Dedifferentiated amniotic fluid mesenchymal stem cell (primary cell): ENCODE measurements around the gene SCAPER.

Experiments
- DNase-seq: peaks from one replicate; pipeline ENCODE4 v3.0.0-alpha.2; 2016; ENCODE audit errors: extremely low spot score

SCAPER gene

GRCh38 chr15:76678766-76679165 lies 226.4 kb downstream of the SCAPER start:
- DNase-seq: peak; percentile 25

DNA sequence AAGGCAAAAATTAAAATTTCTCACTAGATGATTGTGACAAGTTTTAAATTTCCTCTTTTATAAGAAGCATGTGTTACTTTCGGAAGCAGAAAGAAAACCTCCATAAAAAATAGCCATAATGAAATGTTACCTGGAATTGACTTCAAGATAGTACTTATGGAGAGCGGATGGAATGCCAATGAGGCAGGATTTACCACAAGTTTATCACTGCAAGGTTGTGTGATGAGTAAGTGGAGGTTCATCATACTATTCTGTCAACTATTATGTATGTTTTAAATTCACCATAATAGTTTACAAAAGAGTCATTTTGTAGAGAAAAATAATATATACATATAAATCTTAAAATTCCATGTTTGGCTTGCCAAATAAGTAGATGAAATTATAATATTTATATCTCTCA lies 230.3 kb downstream of the SCAPER start:
- no peak for DNase-seq

DNA sequence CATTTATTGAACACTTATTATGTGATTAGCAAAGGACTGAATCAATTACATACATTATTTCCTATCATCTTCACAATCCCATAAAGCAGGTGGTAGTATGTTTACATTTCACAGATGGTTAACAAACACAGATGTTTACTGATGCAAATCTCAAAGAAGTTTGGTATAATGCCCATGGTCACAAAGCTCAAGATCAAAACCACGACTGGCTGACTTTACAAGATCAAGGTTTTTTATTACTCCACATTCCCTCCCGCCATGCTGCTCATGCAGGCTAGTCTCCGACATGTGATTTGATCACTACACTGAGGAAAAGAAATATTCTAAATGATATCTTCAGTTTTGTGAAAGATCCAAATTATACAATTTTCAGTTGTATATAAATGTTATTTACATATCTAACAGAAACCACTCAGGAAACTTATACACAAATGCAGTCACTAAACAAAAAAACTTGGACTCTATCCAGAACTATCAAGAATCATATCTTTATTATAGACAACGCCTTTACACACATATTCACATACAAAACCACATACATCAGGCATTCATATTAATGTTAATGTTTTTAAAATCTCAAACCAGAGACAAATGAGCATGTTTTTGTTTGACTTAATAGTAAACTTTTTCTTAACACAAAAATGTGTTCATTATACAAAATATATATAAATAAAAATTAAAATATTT lies 235.5 kb downstream of the SCAPER start:
- no peak for DNase-seq

DNA sequence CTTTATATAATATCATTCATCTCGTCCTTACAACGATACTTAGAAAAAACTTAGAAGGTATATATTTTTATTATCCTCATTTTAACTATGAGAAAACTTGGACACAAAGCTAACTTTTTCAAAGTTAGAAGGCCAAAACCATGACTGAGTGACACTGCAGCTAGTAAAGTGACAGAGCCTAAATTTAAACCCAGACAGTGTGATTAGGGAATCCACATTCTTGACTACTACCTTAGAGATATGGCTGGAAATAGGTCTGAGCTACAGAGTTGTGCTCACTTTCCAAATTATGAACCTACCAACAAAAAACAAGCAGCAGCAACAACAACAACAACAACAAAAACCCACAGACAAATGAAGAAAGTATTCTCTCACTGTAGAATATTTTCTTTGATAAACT lies 236.2 kb downstream of the SCAPER start:
- no peak for DNase-seq

GRCh38 chr15:76667943-76668715 lies 237.0 kb downstream of the SCAPER start:
- DNase-seq: no peak

GRCh38 chr15:76664895-76665294 lies 240.2 kb downstream of the SCAPER start:
- DNase-seq: no peak

DNA sequence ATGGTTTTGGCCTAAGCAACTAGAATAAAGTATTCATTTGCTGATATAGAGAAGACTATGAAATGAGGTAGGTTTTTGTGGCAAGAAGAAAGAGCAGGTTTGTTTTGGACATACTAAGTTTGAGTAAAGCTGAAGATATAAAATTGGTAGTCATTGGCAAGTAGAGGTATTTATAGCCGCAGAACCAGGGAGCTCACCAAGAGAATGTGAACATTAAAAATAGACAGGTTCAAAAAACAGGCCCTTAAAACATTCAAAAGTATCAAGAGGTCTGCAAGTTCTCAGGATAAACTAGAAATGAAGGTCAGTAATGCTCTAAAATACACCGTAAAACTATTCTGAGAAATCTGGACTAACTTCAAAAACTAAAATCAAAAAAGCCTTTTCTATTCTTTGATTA lies 240.7 kb downstream of the SCAPER start:
- no peak for DNase-seq

DNA sequence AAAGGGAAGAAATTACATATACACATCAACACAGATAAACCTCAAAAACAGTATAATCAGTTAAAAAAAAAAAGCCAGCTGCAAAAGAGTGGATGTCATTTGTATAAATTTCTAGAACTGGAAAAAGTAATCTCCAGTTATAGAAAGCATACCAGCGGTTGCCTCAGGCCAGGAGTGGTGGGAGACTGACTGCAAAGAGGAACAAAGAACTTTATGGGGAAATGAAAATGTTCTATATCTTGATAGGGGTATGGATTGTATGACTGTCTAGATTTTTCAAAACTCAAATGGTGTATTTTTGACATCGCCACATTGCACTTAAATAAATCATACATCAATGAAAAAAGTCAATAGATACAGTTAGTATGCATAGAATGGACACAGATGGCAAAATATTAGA lies 241.6 kb downstream of the SCAPER start:
- DNase-seq: no peak

DNA sequence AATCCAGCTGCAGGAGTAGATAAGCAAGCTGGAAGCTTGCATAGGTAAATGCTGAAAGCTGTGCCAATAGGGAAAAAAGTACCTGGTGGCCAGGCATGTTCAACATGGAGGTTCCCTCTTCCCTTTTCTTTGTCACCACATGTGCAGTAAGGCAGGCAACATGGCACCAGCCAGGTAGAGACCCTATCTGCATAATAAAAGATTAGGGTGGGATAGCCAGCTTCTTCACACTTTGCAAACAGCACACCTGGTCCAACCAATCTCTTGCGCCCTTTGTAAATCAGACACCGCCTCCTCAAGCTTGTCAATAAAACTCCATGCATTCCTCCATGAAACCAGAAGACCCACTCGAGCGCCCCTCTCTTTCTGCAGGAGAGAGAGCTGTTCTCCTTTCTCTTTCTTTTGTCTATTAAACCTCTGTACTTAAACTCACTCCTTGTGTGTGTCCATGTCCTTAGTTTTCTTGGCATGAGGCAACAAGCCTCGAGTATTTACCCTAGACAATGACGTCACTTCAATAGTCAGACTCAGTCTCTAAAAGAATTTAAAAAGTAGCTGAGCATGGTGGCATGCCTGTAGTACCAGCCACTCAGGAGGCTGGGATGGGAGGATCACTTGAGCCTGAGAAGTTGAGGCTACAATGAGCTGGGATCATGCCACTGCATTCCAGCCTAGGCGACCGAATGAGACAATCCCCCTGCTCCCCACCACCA lies 256.3 kb downstream of the SCAPER start:
- no peak for DNase-seq

DNA sequence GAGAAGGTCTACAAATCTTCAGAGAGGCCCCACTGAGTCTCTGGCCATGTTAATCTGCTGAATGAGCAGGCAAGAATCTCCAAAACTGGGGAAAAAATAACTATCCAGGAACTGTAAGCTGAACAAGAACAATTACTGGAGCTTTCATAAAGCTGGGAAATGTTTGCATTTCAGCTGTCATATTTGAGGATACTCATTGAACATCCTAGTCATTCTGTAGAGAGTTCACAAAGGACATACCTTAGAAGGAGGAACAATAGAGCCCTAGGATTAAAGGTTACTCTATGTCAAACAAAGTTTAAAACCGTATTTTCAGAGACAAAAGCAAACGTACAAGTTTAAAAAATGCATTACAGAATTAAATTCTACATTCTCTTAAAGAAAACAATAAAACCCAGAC lies 257.5 kb downstream of the SCAPER start:
- no peak for DNase-seq

- no peak for DNase-seq
These were observed 260.5 kb downstream of the SCAPER start for GRCh38 chr15:76644646-76645045.

DNA sequence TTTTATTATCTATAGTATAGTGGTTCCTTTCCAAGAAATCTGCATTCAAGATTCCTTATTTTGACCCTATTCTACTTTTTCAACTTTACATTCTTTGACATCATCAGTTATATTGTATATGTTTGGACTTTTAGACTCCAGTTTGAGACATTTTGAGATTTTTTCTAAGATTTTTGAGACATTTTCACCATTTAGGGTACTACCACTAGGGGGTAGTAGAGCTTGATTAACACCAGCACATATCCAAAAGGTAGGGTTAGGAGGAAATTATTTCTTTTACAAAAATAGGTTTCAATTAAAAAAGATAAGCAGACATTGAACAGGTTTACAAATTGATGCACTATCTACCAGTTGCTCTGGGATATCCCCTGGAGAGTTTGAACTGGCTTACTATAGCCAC lies 262.5 kb downstream of the SCAPER start:
- no peak for DNase-seq

DNA sequence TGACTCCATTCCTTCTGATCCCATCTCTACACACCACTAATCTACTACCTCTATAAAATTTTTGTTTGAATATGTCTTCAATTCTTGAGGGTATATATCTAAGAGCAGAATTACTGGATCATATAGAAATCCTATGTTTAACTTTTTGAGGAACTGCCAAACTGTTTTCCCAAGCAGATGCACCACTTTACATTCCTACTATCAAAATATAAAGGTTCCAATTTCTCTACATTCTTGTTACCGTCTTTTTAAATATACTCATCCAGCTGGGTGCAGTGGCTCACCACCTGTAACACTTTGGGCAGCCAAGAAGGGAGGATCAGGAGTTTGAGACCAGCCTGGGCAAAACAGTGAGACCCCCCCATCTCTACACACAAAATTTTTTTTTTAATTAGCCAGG lies 268.0 kb downstream of the SCAPER start:
- DNase-seq: no peak

DNA sequence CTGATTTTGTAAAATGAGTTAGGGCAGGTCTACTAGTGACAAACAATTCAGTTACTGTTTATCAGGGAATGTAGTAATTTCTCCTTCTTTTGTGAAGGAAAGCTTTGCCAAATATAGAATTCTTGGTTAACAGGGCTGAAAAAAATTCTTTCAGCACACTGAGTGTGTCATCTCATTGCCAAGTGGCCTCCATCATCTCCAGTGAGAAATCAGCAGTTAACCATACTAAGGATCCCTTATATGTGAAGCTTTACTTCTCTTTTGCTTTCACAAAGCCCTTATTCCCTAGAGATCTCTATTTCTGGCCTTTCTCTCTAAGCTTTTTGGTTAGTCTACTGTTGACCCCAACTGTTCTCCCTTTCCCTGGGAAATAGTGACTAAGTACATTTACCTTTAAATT lies 269.1 kb downstream of the SCAPER start:
- no peak for DNase-seq

DNA sequence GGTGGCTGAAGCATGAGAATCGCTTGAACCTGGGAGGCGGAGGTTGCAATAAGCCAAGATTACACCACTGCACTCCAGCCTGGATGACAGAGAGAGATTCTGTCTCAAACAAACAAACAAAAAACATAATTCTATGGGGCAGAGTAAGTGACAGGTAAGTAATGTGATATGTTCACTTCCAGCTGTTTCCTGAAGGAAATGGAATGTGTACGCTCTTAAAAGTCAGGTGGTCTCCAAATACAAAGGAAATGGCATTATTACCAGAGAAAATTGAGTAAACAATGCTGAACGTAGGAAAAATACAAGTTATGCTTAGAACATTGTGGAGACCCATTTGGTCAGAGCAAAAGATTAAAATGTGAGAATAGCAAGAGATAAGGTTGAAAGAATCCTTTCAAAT lies 278.5 kb downstream of the SCAPER start:
- DNase-seq: no peak

DNA sequence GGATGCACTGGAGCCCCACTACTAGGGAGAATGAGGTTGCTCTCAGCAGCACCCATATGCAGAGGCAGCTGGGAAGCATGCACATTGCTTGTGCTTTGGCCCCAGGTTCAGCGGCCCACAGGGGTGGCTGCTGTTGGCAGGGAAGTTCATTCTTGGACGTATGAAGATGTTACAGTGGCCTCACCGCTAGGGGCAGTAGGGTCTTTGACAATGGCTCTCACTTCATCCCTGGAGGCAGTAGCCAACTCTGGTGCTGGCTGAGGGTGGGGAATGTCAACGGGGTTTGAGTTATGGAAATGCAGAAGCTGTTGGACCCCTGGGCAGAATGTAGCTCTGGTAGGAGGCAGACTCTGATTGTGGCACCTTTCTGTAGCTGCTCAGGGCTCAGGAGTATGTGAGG lies 279.9 kb downstream of the SCAPER start:
- no peak for DNase-seq

GRCh38 chr15:76614725-76615124 lies 290.4 kb downstream of the SCAPER start:
- no peak for DNase-seq

DNA sequence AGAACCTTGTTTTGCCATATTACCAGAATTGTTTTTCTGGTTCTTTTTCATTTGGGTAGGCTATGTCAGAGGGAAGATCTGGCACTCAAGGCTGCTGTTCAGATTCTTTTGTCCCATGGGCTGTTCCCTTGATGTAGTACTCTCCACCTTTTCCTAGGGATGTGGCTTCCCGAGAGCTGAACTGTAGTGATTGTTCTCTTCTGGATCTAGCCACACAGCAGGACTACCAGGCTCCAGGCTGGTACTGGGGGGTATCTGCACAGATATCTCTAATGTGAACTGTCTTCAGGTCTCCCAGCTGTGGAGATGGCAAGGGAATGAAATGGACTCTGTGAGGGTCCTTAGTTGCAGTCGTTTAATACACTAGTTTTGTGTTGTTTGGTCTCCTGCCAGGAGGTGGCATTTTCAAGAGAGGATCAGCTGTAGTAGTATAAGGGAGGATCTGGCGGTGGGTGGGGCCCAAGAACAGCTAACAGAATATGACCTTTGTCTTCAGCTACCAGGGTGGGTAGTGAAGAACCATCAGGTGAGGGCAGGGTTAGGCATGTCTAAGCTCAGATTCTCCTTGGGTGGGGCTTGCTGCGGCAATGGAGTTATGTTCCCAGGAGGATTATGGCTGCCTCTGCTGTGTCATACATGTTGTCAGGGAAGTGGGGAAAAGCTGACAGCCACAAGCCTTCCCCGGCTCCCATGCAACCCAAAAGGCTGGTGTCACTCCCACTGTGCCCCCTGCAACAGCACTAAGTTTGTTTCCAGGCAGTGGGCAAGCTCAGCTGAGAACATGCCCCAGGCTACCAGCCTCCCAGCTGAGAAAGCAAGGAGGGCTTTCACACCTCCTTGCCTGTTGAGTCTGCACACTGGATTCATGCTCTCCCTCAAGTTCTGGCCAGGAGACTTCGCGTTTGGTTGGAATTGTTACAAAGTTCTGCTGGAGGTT lies 316.1 kb downstream of the SCAPER start:
- no peak for DNase-seq

DNA sequence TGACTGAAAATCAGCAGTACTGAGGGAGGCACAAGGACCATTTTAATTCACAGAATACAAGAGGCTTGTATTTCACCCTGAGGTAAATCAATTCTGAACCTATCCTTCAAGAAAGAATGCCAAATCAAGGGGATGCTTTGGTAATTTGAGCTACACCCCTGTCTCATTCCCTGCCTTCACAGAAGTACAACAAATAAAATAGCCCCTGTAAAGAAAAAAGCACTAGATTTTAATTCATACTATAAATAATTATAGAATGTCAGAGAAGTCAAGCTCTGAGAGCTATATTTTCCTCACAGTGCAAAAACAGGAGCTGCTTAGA lies 319.6 kb downstream of the SCAPER start:
- DNase-seq: no peak

DNA sequence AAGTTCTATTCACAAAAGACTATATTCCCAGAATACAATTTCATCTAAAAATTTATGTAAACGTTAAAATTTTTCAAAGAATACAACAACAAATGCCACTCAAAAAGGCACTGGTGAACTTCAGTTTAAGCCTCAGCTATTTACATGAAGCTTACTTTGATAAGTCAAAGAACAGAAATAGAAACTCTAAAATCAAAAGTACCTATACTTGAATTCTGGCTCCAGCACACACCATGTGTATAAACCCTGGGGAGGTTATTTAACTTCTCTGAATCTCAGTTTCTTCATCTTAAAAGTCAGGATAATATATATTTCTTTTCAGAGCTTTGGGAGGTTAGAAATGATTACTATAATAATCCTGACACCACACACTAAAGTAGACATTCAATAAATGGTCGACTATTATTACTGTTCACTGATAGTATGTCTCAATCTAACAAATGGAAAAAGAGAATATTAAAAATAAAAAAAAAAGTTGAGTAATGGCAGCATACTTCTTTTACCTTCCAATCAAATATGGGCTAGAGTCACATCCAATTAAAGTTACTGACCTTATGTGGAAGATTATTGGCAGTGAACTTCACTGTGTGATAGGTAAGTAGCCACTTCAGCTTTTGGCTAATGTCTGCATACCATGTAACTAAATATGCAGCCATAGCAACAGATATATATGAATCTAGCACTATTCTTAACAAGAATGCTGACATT lies 320.1 kb downstream of the SCAPER start:
- no peak for DNase-seq

- DNase-seq: no peak
These were observed 322.6 kb downstream of the SCAPER start for GRCh38 chr15:76582550-76582949.
